SH-SY5Y (cell line): ENCODE data around the gene MTG1.

Source experiments
- GATA2 ChIP-seq: IDR thresholded peaks from 2 replicates; pipeline ENCODE4 v1.6.1; 2011; ENCODE audit warnings: mild to moderate bottlenecking, low read depth, low read length
- GATA3 ChIP-seq: IDR thresholded peaks from 2 replicates; pipeline ENCODE4 v1.6.1; 2011; ENCODE audit warnings: low read depth, mild to moderate bottlenecking, low read length, moderate library complexity

The MTG1 gene

DNA sequence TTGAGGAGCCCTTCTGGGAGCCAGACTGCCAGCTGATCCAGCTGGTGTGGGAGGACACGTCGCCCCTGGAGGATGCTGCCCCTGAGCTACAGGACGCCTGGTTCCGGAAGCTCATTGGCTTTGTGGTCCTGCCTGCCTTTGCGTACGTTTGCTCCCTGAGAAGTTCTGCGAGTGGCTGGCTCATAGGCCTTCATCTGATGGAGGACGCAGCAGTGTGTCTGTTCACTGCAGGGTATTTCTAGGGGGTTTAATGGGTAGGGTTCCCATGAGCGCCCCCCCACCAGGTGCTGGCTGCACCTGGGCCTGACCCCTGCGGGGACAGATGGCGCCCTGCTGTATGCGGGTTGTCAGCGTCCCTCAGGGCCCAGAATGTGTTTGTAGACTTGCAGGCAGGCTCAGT is 9.9 kb upstream of the MTG1 start:
- TF ChIP-seq GATA3: no peak
- TF ChIP-seq GATA2: no peak

DNA sequence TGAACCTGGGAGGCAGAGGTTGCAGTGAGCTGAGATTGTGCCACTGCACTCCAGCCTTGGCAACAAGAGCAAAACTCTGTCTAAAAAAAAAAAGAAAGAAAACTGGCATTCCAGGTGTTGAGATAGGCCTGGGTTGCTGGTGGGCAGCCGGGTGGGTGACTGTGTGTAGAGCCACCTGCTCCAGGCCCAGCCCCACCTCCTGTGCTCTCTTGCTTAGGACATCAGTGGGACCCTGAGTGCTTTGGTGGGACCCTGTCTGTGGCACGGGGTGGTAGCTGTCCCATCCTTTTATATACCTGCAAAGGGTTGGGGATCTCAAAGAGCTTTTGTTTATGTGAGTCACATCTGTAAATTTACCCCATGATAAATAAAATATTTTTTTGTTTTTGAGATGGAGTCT is 8.7 kb upstream of the MTG1 start:
- TF ChIP-seq GATA3 (no peak), GATA2 (no peak)

DNA sequence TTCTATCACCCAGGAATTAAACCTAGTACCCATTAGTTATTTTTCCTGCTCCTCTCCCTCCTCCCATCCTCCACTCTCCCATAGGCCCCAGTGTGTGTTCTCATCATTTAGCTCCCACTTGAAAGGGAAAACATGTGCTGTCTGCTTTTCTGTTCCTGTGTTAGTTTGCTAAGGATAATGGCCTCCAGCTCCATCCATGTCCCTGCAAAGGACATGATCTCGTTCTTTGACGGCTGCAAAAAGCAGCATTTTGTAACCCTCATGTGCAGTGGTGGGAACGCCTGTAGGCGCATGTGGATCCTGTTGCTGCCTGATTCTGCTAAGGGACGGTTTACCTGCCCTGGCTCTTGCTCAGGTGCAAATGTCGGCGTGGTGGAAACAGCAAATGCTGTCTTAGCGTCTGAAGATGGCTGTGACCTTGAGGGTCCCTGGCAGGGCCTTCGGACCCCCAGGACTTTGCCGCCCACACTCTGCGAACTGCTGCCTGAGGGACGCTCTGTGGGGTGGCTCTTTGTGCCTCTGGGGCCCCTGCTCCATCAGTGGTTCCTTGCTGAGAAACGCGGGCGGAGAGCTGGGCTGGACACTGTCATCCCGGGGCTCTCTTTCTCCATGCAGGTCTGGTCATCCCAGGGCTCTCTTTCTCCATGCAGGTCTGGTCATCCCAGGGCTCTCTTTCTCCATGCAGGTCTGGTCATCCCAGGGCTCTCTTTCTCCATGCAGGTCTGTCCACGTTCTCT is 5.6 kb upstream of the MTG1 start:
- no peak for TF ChIP-seq GATA2
- TF ChIP-seq GATA3: no peak

DNA sequence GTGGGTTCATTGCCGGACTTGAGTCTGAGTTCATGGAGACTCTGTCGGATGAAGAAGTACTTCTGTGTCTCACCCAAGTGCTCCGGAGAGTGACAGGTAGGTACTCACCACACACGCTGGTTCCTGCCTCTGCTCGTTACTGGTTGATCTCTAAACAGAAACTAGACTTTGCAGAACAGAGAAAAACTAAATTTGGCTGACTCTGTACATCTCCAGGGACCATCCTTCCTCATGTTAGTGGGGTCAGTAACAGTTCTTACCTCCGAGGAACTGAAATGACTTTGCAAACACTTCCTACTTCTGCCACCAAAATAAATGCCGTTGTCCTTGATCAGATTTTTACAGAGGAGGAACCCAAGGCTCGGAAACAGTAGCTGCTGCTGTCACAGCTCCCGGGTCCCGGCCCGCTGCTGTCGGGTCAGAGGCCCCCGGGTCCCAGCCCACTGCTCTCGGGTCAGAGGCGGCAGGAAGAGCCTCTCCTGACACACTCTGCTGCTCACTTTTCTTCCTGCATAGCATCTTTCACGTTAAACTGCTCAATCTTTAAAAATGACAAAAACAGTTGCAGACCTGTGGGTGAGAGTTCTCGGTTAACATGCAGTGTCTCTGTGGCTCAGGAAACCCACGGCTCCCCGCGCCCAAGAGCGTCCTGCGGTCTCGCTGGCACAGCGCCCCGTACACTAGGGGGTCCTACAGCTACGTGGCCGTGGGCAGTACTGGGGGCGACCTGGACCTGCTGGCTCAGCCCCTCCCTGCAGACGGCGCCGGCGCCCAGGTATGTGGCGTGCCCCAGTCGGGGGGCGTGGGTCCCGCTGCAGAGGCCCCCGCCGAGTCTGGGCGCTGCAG is 4.8 kb upstream of the MTG1 start:
- no peak for TF ChIP-seq GATA2
- TF ChIP-seq GATA3: no peak

DNA sequence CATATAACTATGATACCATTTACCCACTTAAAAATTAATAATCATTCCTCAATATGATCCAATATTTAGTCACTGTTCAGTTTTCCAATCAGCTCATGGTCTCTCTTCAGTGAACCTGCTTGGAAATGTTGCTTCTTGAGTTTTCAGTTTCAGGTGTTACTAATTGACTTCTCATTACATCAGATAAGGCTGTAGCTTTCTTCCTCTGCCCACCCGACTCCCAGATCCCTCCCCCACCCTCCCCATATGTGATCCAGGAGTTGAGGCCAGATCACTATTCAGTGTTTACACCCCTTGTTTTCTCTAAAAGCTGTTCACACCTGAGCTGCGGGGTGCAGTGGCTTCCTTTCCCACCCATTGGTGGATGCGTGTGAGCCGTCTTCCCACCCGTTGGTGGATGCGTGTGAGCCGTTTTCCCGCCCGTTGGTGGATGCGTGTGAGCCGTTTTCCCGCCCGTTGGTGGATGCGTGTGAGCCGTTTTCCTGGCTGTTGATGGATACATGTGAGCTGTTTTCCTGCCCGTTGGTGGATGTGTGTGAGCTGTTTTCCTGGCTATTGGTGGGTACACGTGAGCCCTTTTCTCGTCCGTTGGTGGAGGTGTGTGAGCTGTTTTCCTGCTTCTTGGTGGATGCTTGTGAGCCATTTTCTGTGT is 3.2 kb upstream of the MTG1 start:
- TF ChIP-seq GATA2 (no peak), GATA3 (no peak)

DNA sequence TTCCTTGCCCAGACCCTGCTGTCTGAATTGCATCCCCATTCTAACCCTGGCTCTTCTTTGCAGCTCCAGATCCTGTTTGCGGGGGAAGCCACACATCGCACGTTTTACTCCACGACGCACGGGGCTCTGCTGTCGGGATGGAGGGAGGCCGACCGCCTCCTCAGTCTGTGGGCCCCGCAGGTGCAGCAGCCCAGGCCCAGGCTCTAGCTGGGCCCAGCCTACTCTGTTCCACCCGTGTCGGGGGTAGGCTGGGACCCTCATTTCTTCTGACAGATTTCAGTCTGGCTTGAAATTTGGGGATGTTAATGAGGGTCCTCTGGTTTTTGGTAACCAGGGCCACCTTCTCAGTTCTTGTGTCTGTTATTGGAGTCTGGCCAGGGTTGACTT is 2.7 kb upstream of the MTG1 start:
- TF ChIP-seq GATA2: no peak
- TF ChIP-seq GATA3: no peak

DNA sequence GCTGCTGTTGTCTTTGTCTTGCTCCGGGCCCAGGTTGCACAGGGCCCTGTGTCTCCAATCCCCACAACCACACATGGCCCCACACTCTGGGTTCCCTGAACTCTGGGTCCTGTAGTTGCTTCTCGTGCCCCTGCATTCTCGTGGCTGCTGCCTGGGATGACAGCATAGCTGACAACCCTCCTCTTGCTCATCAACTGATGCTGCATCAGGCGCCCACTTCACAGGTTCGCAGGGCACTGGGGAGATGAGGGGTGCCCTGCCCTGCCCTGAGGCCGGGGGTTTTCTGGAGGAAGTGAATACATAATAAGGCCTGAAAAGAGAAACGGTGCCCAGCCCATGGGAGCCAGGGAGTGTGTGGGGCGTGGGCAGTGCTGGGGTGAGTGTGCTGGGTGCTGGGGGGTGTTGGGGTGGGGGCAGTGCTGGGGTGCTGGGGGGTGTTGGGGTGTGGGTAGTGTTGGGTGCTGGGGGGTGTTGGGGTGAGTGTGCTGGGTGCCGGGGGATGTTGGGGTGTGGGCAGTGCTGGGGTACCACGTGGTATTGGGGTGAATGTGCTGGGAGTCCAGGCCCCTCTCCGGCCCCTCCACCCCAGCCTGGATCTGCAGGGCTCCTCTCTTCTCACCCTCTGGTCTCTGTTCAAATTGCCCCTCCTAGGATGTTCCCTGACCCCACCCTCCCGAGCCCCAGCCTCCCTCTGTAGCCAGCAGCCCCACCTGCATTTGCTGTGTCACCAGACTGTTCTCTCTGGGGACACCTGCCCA is 2.0 kb upstream of the MTG1 start:
- TF ChIP-seq GATA2 (no peak), GATA3 (no peak)

DNA sequence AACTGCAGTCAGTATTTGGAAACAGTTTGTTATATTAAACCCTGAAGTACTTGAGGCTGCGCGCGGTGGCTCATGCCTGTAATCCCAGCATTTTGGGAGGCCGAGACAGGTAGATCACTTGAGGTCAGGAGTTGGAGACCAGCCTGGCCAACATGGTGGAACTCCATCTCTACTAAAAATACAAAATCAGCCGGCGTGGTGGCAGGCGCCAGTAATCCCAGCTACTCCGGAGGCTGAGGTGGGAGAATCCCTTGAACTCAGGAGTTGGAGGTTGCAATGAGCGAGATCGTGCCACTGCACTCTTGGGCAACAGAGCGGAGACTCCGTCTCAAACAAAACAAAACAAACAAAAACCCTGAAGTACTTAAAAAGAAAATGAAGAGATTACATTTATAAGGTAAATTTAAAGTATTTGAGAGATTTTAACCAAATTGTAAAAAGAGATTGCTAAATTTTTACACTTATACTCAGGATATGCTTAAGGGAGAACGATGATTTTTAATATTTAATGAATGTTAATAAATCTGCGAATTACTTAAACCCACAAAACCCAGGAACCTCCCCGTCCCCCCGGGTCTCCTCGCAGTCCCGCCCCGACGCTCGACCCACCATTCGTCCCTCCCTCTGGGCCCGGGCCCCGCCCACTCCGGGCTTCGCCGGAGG is 425 bp upstream of the MTG1 start:
- TF ChIP-seq GATA2 (no peak), GATA3 (no peak)

DNA sequence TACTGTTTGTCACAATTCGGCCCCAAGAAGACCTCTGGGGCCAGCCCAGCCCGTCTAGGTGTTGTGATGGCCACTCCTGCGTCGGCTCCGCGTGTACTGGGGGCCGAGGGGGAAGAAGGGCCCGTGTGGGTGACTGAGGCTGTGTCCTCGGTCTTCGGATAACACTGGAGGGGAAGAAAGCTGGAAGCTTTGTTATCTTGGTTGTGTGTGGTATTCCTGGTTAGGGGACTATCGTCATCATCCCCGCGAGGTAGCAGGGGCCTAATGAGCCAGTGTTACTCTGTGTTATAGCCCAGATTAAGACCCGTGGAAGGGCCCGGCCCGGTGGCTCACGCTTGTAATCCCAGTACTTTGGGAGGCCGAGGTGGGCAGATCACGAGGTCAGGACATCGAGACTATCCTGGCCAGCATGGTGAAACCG is 854 bp downstream of the MTG1 start:
- no peak for TF ChIP-seq GATA3

DNA sequence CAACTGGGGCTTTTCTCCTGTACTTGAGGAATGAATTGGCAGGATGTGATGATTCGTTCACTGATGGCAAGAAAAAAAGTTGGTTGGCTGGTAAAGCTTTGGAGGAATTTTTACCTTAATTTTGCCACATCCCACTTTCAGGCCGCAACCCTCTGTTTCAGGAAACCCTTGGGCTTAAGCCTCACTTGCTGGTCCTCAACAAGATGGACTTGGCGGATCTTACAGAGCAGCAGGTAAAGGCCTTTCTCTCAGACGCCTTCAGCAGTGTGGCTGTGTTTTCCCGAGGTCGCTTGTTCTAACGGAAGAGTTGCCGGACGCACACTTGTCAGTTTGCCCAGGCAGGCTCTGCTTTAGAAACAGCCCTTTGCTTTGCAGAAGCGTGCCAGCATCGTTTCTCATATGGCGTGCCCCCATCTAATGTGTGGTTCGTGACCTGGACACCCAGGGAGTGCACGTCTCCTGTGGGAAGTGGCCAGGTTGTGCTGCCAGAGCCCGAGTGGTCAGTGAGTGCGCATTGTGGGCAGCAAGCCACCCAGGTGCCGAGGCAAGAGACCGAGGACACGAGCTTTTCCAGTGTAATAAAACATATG is 2.2 kb downstream of the MTG1 start:
- TF ChIP-seq GATA2 (no peak), GATA3 (no peak)

DNA sequence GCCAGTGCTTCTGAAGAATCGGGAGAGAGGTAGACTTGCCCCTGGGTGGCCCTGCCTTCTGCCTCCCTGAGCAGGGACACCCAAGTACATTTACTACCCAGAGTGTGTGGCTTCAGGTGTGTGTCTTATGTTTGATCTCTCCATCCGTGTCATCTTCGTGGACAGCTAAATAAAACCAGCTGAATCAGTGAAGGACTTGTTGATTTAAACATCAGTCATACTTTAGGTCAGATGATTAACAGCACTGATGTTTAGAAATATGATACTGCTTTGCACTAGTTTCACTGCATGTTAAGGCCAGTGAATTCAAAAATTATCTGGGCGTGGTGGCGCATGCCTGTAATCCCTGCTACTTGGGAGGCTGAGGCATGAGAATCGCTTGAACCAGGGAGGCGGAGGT is 4.0 kb downstream of the MTG1 start:
- TF ChIP-seq GATA2 (no peak), GATA3 (no peak)

DNA sequence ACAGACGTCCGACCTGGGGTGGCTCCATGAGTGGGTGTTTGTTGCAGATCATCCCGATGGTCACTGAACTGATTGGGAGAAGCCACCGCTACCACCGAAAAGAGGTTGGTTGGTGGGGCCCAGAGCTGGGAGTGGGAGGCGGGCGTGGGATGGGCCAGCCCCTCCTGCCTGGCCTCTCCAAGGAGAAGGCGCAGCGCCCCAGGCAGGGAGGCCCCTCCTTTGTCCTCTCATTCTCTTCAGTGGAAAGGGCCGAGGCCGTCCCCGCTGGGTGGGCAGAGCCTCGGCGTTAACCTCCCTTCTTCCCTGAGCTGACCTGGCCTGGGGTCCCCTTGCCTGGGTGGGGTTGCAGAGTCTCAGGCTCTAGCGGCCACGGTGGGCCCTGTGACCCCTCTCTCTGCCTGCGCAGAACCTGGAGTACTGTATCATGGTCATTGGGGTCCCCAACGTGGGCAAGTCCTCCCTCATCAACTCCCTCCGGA is 5.2 kb downstream of the MTG1 start:
- no peak for TF ChIP-seq GATA2
- TF ChIP-seq GATA3: no peak
